GM18526 (cell line): ENCODE results near the gene ATP5PO.

Experiments
- POLR2A ChIP-seq: IDR thresholded peaks from 3 replicates; pipeline ENCODE4 v1.6.1; 2011; ENCODE audit not compliant: insufficient read length; ENCODE audit errors: extremely low read depth

Gene ATP5PO, protein sequence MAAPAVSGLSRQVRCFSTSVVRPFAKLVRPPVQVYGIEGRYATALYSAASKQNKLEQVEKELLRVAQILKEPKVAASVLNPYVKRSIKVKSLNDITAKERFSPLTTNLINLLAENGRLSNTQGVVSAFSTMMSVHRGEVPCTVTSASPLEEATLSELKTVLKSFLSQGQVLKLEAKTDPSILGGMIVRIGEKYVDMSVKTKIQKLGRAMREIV

DNA sequence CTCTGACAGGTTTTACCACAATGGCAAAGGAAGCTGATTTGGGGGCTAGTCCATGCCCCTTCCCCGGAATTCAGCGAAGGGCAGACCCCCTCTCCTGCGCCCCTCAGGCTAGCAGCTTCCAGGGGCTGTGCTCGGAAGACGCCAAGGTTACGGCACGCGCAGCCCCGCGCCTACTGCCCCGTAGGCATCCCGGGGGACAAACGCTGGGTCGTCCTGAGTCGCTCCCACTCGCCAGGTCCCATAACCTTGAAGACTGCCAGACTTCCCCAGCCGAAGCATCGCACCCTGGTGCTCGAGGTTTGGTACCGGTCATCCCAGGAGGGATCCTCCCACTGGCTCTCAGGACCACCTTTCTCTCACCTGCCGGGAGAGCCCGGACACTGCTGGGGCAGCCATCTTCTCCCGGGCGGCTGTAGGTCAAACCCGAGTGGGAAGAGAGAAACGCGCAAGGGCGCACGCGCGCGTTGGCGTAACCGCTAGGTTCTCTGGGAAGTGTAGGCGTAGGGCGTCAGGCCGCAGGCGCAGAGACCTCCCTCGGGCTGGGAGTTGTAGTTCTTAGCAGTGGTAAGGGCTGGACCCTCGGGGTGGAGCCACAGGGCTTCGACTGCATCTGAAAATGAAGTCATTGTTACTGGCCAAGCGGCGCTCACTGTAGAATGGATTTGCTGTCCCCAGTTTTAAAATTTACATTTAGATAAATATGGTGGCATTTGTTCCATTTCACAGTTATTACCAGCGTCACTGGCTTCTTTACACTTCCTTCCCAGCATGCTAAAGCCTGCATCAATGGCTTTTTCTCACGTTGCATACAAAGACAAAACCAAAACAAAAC lies at the start of gene ATP5PO:
TSS of gene ATP5PO (minus strand) at position 437 of the 832 bp plus-strand sequence. CDS start at position 396, 41 bp downstream.
- TF ChIP-seq POLR2A = peak; percentile 96

DNA sequence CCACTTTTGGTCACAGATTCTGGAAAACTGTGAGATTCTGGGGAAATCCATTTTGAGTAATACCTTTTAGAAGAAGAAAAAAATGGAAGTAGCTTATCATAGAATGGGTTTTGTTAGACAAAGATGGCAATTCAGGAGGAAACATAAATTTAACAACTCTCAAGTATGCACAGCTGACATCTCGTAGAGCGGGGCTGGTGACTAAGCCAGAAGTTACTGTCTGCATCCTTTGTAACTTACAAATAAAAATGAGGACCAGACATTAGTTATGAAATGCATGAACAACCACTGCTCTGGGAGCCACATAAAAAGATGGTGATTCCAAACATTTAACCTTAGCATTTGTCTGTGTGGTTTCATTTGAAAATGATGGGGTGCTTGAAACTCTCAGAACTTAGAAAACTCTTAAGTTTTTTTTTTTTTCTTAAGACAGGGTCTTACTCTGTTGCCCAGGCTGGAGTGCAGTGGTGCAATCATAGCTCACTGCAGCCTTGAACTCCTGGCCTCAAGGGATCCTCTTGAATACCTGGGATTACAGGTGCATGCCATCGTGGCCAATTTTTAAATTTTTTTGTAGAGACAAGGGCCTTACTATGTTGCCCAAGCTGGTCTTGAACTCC lies 49.2 kb upstream of the ATP5PO start:
- no peak for TF ChIP-seq POLR2A

DNA sequence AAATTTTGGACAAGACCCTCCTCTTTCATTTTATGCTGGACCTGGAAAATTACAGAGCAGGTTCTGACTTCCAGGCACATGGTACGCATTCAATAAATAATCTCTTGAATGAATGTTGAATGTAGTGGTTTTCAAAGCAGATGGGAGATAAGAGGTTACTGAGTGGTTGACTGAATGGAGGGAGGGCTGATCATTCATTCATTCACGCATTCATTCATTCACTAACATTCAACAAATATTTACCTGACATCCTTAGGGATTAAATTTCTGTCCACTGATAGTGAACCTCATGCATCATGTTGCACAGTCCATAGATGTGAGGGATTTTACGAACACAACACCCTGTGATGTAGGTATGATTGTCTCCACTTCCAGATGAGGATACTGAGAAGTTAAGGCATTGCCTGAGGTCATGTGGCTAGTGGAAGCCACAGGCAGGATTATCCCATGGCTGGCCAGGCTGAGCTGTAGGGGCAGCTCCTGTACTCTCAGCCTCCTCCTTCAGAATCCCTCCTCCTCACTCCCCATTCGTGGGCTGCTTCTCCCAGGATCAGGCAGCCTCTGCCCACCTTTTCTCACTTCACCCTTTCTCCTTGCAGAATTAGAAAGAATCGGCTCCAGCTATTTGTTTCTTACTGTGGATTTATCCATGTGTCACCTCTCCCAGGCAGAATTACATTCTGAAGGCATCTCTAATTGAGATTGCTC lies 48.4 kb upstream of the ATP5PO start:
- TF ChIP-seq POLR2A = no peak

DNA sequence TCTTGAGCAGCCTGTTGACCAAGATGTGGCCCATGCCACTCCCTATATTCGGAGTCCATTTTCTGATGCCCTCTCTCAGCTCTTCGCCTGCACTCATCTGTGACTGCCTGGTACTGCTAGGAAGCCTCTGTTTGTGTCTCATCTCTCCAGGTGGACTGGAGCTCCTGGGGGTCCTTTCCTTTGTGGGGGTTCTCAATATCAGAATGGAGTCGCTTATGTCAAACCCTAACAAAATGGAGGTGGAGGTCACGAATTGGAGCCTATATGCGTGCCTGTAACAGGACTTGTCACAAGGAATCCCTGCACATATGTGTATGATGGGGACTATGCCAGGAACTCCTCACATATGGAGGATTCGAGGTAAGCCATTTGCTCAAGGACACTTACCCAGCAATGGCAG lies 46.7 kb upstream of the ATP5PO start:
- no peak for TF ChIP-seq POLR2A

DNA sequence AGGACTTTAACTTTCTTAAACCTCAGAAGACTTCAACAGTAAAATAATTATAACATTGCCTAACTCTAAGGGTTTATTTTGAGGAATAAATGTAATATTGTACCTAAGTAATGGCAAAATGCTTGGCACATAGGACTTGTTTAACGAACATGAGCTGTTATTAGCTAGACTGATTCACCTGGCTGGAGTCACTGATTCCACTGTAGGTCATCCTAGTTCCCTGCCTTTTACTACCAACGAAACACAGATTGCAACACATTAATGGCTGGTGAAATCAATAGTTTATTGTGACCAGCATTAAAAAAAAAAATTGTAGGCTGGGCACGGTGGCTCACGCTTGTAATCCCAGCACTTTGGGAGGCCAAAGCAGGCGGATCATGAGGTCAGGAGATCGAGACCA lies 45.5 kb upstream of the ATP5PO start:
- no peak for TF ChIP-seq POLR2A

DNA sequence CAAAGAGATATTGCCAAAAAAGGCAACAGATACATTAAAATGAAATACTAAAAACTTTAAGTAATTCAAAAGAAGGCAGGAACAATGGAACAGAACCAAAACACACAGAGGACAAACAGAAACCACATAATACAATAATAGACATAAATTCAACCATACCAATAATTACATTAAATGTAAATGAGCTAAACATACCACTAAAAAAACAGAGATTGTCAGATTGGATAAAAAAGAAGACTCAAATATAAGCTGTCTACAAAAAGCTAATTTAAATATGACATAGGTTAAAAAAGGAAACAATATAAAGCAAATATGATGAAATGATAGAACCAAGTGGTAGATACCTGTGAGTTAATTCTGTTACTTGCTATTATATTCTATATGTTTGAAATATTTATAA lies 44.1 kb upstream of the ATP5PO start:
- no peak for TF ChIP-seq POLR2A

DNA sequence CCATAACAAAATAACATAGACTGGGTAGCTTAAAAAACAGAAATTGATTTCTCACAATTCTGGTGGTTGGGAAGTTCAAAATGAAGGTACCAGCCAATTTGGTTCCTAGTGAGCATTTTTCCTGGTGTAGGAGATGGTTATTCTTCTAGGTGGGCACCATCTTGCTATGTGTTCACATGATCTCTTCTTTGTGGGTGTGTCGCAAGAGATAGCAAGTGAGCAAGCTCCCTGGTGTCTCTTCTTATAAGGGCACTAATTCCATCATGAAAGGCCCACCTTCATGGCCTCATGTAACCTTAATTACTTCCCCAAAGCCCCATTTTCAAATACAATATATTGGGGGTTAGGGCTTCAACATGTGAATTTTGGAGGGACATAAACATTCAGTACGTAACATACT lies 38.8 kb upstream of the ATP5PO start:
- TF ChIP-seq POLR2A = no peak

DNA sequence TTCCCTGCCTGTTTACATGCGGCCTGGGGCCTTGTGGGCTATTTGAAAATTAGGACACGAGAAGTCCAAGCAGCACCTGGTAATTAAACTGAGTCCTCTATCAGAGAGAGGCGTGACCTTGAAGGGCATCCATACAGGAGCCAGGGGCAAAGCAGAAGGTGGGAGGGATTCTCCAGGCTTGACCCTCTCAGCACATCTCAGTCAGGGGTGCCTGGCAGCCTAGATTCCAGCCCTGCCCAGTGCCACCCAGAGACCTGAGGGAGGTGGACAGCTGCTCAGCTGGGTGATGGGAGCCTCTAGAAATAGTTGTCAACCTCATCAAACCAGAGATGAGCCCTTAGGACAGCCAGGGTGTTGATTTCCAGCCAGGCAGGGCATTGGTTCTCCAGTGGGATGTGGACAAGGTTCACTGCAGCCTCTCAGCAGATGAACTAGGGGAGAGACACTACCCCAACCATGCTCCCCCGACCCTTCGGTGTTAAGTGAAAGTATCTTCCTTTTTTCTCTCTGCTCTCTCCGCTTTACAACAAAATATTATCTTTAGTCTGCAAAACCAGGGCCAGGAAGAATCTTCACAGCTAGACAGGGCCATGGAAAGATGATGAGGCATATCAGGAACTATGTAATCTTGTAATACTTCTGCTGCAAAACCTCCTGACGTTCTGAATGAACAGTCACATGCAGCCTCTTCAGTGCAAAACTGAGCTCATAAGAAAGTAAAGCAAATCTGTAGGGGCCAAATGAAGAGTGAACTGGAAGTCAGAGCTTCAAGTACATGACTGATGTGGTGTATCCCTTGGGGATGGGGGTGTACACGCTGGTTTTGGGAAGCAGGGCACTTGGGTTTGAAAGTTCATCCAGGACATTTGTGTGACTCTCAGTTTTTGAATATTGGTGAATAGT lies 35.9 kb upstream of the ATP5PO start:
- TF ChIP-seq POLR2A = no peak

DNA sequence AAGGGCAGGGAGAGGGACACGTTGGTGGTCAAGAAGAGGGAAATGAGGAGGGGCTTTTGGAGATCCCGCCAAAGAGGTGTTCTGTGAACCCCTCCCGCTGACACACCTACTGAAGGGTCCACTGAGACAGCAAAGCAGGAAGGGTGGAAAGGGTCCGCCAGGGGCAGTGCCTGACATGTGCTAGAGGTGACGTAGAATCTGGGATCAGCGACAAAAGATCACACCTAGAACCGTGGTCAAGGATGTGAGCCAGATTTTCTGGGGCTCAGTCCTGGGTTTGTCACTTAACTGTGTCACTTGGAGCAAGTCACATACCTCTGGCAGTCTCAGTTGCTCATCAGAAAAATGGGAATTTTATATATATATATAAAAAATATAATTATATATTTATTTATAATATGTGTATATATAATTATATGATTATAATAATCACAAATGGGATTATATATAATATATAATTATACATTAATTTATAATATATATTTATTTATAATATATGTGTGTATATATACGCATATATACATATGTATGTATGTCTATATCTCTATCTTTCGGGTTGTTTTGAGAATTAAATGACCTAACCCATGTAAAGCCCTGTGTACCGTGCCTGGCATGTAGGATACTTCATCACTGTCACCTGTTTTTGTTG lies 35.0 kb upstream of the ATP5PO start:
- no peak for TF ChIP-seq POLR2A

DNA sequence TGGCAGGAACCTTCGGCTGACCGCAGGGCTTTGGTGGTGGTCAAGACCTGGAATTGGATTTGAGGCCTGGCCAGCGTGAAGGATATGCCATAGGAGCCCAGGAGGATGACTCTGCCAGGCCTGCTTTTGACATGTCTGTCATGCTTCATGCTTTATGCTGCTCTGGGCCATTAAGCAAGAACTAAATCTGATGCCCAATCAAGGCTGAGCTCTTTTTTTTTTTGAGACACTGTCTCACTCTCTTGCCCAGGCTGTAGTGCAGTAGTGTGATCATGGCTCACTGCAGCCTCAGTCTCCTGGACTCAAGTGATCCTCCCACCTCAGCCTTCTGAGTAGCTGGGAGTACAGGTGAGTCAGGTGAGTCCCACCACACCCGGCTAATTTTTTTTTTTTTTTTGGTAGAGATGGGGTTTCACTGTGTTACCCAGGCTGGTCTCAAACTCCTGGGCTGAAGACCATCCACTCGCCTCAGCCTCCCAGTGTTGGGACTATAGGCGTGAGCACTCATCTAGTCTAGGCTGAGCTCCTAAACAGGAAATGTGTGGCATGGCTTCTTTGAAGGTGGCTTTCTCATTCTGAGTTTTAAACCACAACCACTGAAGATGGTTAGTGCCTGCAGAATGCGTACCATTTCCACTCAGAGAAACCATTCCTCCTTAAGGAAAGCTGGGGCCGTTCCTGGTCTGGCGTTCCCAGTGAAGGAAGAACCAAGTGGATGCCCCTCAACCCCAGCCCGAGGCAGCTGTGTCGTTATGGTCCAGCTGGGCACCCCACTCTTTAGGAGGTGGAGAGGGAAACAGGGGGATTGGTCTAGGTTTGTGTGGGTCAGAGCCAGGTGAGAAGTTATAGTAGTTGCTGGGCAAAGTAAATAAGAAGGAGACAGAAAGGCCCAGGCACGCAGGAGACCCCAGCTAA lies 34.2 kb upstream of the ATP5PO start:
- no peak for TF ChIP-seq POLR2A

DNA sequence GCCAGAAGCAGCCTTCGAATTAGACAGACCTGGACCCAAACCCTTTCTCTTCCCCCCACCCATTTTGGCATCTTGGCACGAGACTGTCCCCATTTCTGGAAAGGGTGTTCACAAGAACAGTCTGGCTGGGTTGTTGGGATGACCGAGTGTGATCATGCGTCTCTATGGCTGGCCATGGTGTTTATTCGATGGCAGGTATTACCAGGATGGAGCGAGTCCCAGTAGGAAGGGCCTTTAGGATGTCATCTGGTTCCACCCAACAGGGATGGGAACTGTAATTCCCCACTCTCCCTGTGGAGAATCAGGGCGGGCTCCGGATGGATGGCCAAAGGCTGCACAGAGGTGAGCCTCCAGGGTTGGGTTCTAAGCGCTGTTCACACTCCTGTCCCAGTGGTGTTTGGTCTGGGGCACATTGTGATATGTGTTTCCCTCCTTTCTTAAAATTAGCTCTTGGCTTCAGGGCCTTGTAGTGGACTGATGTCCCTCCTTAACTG lies 33.4 kb upstream of the ATP5PO start:
- TF ChIP-seq POLR2A = no peak

DNA sequence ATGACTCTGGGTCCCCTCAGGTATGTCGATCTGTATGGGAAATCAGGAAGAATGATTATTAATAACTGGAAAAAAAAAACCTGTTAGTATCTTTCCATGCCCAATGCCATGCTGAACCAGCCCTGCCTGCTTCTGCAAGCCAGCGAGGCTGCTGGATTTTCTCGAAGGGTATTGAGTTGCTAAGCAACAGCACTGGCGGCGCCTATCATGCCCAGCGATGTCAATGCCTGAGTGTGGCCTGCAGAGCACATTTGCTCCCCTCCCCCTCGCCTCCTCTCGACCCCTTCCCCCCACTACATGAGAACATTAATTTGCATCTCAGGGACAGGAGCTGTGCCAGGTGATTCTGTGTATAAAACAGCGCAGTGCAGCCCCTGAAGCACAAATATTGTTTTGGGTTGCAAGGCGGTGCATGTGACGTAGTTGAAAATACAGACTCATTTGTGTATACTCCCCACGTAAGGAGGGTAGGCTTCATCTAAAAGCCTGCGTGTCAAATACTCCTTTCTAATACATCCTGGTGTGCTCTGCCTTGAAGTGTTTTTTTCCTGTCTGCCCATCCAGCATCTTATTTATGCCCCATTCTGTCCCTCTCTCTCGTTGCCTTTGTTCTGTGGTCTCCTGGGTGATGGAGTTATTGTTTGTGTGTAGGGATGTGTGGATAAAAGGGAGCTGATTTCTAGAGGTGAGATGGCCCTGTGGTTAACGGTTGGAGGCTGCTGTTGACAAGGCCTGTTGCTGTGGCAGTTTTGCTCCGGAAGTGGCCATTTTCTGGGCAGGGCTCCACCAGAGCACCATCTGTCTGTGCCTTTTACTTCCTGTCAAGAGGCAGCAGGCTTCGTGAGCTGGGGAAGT lies 32.7 kb upstream of the ATP5PO start:
- TF ChIP-seq POLR2A = peak; percentile 52

DNA sequence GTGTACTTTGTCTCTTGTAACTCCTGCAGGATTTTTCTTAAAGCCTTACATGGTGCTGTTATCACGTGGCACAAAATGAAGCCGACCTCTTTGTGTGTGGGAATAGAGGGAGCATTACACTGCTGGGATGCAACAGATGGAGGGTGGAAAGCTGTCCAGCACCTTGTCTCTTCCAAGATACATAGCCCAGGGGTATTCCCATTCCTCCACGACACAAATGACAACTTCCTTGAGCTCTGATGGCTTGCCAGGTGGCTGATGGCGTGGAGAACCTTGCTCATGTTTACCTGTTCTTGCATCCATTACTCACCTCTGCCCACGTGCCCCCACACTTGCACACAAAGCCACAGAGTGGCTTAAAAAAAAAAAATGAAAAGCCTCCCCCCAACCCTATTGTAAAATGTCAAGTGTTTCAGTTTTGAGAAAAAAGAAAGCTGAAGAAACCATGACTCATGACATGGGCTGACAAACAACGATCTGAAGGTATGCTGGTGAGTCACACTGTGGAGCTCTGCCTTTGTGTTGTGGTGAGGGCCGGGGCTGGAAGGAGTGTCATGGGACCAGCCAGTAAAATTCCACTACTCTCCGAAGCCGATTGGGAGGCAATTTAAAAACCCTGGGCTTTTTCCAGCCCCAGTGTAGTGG lies 32.0 kb upstream of the ATP5PO start:
- peak; percentile 27 for TF ChIP-seq POLR2A
